Peyer's patch (tissue), 4 donors: ENCODE data around the gene NUDT9.

ENCODE experiments used
- POLR2A ChIP-seq, 2 donors: fragments of 450-650 bp; IDR thresholded peaks; one replicate each; pipeline ENCODE4 v1.5.1; 2017; ENCODE audit warnings: antibody characterized with exemption in 2 of 2, mild to moderate bottlenecking in 2 of 2, moderate library complexity in 2 of 2
- TF ChIP-seq, protein P1 (sequence below), 6 experiments: fragments of 450-650 bp in 4 of 6; fragments of 200-600 bp in 2 of 6; sonication (generic) in 1 of 6; IDR thresholded peaks; one replicate each; pipeline ENCODE4 v1.5.1; 2017 to 2019; ENCODE audit warnings: antibody characterized with exemption in 6 of 6, mild to moderate bottlenecking in 3 of 6, moderate library complexity in 1 of 6

DNA sequence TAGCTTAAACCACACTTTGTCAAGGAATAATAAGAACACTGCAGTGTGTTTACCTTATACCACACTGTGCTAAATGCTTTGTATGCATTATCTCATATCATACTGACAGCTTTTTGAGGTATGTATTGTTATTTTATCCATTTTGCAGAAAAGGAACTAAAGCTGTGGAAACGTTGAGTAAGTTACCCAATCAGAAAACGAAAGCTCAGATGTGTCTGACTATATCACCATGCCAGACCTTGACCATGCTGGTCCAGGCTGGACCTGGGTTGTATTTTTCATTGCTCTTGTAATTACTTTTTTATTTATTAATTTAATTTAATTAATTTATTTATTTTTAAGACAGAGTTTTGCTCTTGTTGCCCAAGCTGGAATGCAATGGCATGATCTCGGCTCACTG lies 33.5 kb upstream of the NUDT9 start:
- TF ChIP-seq POLR2A (IDR thresholded peaks at IDR 0.05) = peak in 1 of 2 donors; percentile 15
- TF ChIP-seq, protein P1, sequence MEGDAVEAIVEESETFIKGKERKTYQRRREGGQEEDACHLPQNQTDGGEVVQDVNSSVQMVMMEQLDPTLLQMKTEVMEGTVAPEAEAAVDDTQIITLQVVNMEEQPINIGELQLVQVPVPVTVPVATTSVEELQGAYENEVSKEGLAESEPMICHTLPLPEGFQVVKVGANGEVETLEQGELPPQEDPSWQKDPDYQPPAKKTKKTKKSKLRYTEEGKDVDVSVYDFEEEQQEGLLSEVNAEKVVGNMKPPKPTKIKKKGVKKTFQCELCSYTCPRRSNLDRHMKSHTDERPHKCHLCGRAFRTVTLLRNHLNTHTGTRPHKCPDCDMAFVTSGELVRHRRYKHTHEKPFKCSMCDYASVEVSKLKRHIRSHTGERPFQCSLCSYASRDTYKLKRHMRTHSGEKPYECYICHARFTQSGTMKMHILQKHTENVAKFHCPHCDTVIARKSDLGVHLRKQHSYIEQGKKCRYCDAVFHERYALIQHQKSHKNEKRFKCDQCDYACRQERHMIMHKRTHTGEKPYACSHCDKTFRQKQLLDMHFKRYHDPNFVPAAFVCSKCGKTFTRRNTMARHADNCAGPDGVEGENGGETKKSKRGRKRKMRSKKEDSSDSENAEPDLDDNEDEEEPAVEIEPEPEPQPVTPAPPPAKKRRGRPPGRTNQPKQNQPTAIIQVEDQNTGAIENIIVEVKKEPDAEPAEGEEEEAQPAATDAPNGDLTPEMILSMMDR (IDR thresholded peaks at IDR 0.05) = no peak
